Esophagus squamous epithelium (tissue), 4 donors: Measurements from ENCODE around the gene WRAP73.

Experiments
- CTCF ChIP-seq, 6 experiments: fragments of 450-650 bp in 4 of 6; fragments of 200-600 bp in 2 of 6; sonication (generic) in 2 of 6; IDR thresholded peaks; one replicate each; pipeline ENCODE4 v1.5.1; 2016 to 2019; ENCODE audit warnings: antibody characterized with exemption in 6 of 6, mild to moderate bottlenecking in 4 of 6, moderate library complexity in 4 of 6
- POLR2A ChIP-seq, 4 donors: fragments of 450-650 bp; IDR thresholded peaks; one replicate each; pipeline ENCODE4 v1.6.1; 2017; ENCODE audit warnings: antibody characterized with exemption in 4 of 4, mild to moderate bottlenecking in 4 of 4, moderate library complexity in 3 of 4

GRCh38 chr1:3604468-3604974, 45.4 kb downstream of the WRAP73 start:
- TF ChIP-seq CTCF (IDR thresholded peaks at IDR 0.05) (no peak), POLR2A (IDR thresholded peaks at IDR 0.05) (no peak)
